OCI-LY3 (cell line): Measurements from ENCODE around the gene PIP4K2C.

Experiments
- H2AFZ ChIP-seq: fragments of 200-600, 300-600 bp; shearing (Covaris generic); 2 replicates; pipeline ENCODE4 v1.6.0; 2014; ENCODE audit warnings: antibody characterized with exemption, low read depth, low read length
- H3K27ac ChIP-seq: fragments of 200-600, 300-600 bp; sonication (generic); 2 replicates; pipeline ENCODE4 v1.5.1; 2014; ENCODE audit warnings: mild to moderate bottlenecking, low read length, moderate library complexity, mixed read lengths
- H3K27me3 ChIP-seq: fragments of 200-600, 300-600 bp; sonication (generic); 2 replicates; pipeline ENCODE4 v1.6.1; 2014; ENCODE audit warnings: low read depth, low read length, mixed read lengths
- H3K36me3 ChIP-seq: fragments of 200-600, 300-600 bp; sonication (generic); replicated peaks from 2 replicates; pipeline ENCODE3; 2014; ENCODE audit warnings: low read depth, low read length, mixed read lengths
- H3K4me1 ChIP-seq: fragments of 300-600, 200-600 bp; sonication (generic); 2 replicates; pipeline ENCODE4 v1.6.1; 2014; ENCODE audit warnings: low read length, mixed read lengths
- H3K4me2 ChIP-seq: fragments of 200-600, 300-600 bp; sonication (generic); 2 replicates; pipeline ENCODE4 v1.6.1; 2014; ENCODE audit warnings: low read length, mixed read lengths
- H3K4me3 ChIP-seq: fragments of 300-600, 200-600 bp; sonication (generic); 2 replicates; pipeline ENCODE4 v1.5.1; 2014; ENCODE audit warnings: antibody characterized with exemption, mild to moderate bottlenecking, low read length, moderate library complexity
- H3K79me2 ChIP-seq: fragments of 300-600, 200-600 bp; shearing (Covaris generic); 2 replicates; pipeline ENCODE4 v1.6.1; 2014; ENCODE audit warnings: mild to moderate bottlenecking, low read length, mixed read lengths
- H3K9ac ChIP-seq: fragments of 300-600, 200-600 bp; shearing (Covaris generic); 2 replicates; pipeline ENCODE4 v1.6.0; 2014; ENCODE audit warnings: mild to moderate bottlenecking, low read length, moderate library complexity
- H3K9me3 ChIP-seq: fragments of 200-600, 300-600 bp; shearing (Covaris generic); 2 replicates; pipeline ENCODE4 v1.6.1; 2014; ENCODE audit warnings: low read length, mixed read lengths; ENCODE audit not compliant: insufficient read depth
- H4K20me1 ChIP-seq: fragments of 200-600, 300-600 bp; sonication (generic); 2 replicates; pipeline ENCODE4 v1.6.1; 2016; ENCODE audit warnings: low read length, mixed read lengths; ENCODE audit not compliant: insufficient read depth
- CTCF ChIP-seq: fragments of 200-600, 300-600 bp; sonication (generic); IDR thresholded peaks from 2 replicates; pipeline ENCODE4 v1.5.1; 2014; ENCODE audit warnings: antibody characterized with exemption, low read length, low read depth
- EZH2phosphoT487 ChIP-seq: fragments of 200-600 bp; shearing (Covaris generic); IDR thresholded peaks from 2 replicates; pipeline ENCODE4 v1.6.1; 2018; ENCODE audit warnings: antibody characterized with exemption, mixed run types, low read depth

Gene PIP4K2C

GRCh38 chr12:57571926-57572762, 18.8 kb upstream of the PIP4K2C start:
- TF ChIP-seq CTCF, result no peak
- no peak for TF ChIP-seq EZH2phosphoT487
- no peak overlapping the region for H2AFZ ChIP-seq

GRCh38 chr12:57574795-57575194, 16.2 kb upstream of the PIP4K2C start:
- no peak overlapping the region for H3K27ac ChIP-seq
- H3K79me2 ChIP-seq, result no peaks in the 10 kb centered on the region
- H3K4me3 ChIP-seq, result no peak overlapping the region
- peaks cover 3% of the 10 kb centered on the region; the same call in 1 of the 2 replicates for H3K27me3 ChIP-seq
- H4K20me1 ChIP-seq, result no peaks in the 10 kb centered on the region
- no peak overlapping the region for H3K9ac ChIP-seq
- TF ChIP-seq EZH2phosphoT487 (no peak), CTCF (no peak)
- no peak overlapping the region for H2AFZ ChIP-seq
- H3K4me2 ChIP-seq, result no peak overlapping the region
- no peaks in the 10 kb centered on the region for H3K9me3 ChIP-seq
- H3K4me1 ChIP-seq, result no peaks in the 10 kb centered on the region
- H3K36me3 ChIP-seq, result no peaks in the 10 kb centered on the region

More at GRCh38 chr12:57571926-57572762, 18.8 kb upstream of the PIP4K2C start:
- H3K4me1 ChIP-seq, result no peaks in the 10 kb centered on the region
- H3K4me2 ChIP-seq, result no peak overlapping the region
- peaks cover 3% of the 10 kb centered on the region; the same call in 1 of the 2 replicates for H3K27me3 ChIP-seq
- H3K36me3 ChIP-seq, result no peaks in the 10 kb centered on the region
- no peaks in the 10 kb centered on the region for H3K79me2 ChIP-seq
- H3K9ac ChIP-seq, result no peak overlapping the region
- no peaks in the 10 kb centered on the region for H4K20me1 ChIP-seq
- H3K27ac ChIP-seq, result no peak overlapping the region
- H3K9me3 ChIP-seq, result no peaks in the 10 kb centered on the region
- no peak overlapping the region for H3K4me3 ChIP-seq

GRCh38 chr12:57575771-57576612, 15.0 kb upstream of the PIP4K2C start:
- Histone ChIP-seq H3K9ac (no peak overlapping the region), H3K27me3 (peaks cover 3% of the 10 kb centered on the region; the same call in 1 of the 2 replicates), H3K4me1 (no peaks in the 10 kb centered on the region), H3K4me2 (no peak overlapping the region), H3K79me2 (no peaks in the 10 kb centered on the region), H3K36me3 (no peaks in the 10 kb centered on the region), H3K27ac (no peak overlapping the region), H2AFZ (no peak overlapping the region), H4K20me1 (no peaks in the 10 kb centered on the region), H3K9me3 (no peaks in the 10 kb centered on the region), H3K4me3 (no peak overlapping the region)
- no peak for TF ChIP-seq EZH2phosphoT487
- no peak for TF ChIP-seq CTCF
